HepG2 (cell line): Measurements from ENCODE around the gene PC. TPM values are rescaled to one million over a fixed set of nuclear protein-coding genes. Genes with fewer than 3 reads are reported as not detected.

Experiments used
- AKNA ChIP-seq: sonication (generic); formaldehyde crosslinking; IDR thresholded peaks from 2 replicates; pipeline ENCODE4 v1.4.0; 2020; ENCODE audit warnings: missing genetic modification reagents, borderline replicate concordance
- CEBPG ChIP-seq: IDR thresholded peaks from 2 replicates; pipeline ENCODE4 v1.6.1; 2016
- KAT2B ChIP-seq: fragments of 150-350 bp; IDR thresholded peaks from 2 replicates; pipeline ENCODE4 v1.6.1; 2014; ENCODE audit warnings: low read depth, low read length, borderline replicate concordance
- SAP130 ChIP-seq: IDR thresholded peaks from 2 replicates; pipeline ENCODE4 v1.6.1; 2016; ENCODE audit warnings: low read depth
- TSC22D2 ChIP-seq: sonication (generic); formaldehyde crosslinking; IDR thresholded peaks from 2 replicates; pipeline ENCODE4 v1.5.1; 2020; ENCODE audit warnings: missing genetic modification reagents, mild to moderate bottlenecking, borderline replicate concordance
- YEATS4 ChIP-seq: sonication (generic); formaldehyde crosslinking; IDR thresholded peaks from 2 replicates; pipeline ENCODE4 v1.4.0; 2020; ENCODE audit warnings: missing genetic modification reagents, borderline replicate concordance
- ZBTB39 ChIP-seq: sonication (generic); formaldehyde crosslinking; IDR thresholded peaks from 2 replicates; pipeline ENCODE4 v1.5.0; 2020; ENCODE audit warnings: missing genetic modification reagents
- ZFAT ChIP-seq: sonication (generic); formaldehyde crosslinking; conservative IDR thresholded peaks from 2 replicates; pipeline ENCODE4 v1.8.1; 2023; ENCODE audit warnings: missing genetic modification reagents, inconsistent platforms
- ZNF235 ChIP-seq: sonication (generic); formaldehyde crosslinking; IDR thresholded peaks from 2 replicates; pipeline ENCODE4 v1.8.1; 2023; ENCODE audit warnings: mild to moderate bottlenecking, missing genetic modification reagents, borderline replicate concordance
- ZNF3 ChIP-seq: IDR thresholded peaks from 2 replicates; pipeline ENCODE4 v1.7.0; 2017; ENCODE audit warnings: inconsistent platforms
- ZNF766 ChIP-seq: sonication (generic); formaldehyde crosslinking; IDR thresholded peaks from 2 replicates; pipeline ENCODE4 v1.5.0; 2020; ENCODE audit warnings: missing genetic modification reagents, borderline replicate concordance
- ZSCAN21 ChIP-seq: sonication (generic); formaldehyde crosslinking; IDR thresholded peaks from 2 replicates; pipeline ENCODE4 v1.8.0; 2022; ENCODE audit warnings: mild to moderate bottlenecking, missing genetic modification reagents, moderate library complexity, borderline replicate concordance
- polyA plus RNA-seq, 8 experiments: library from polyadenylated mRNA; depleted of rRNA in 3 of 8; stranded (reverse) in 7 of 8; unstranded in 1 of 8; fragments of >200 nt; fragmentation: Illumina TruSeq in 4 of 8; extraction: Trizol in 4 of 8; gene quantifications; 2 replicates each; pipeline versions ENCODE4 v1.2.1 to v1.2.3, GENCODE V29; 2011 to 2016; ENCODE audit warnings: low read depth in 4 of 8, missing spikeins in 1 of 8, mixed read lengths in 1 of 8; ENCODE audit not compliant: insufficient read depth in 1 of 8
- total RNA-seq, 5 experiments: library from RNA; depleted of rRNA; stranded (reverse); fragments of >200 nt; fragmentation: Illumina TruSeq; extraction: Trizol; gene quantifications; 2 replicates each; pipeline ENCODE4 v1.2.3, GENCODE V29; 2016; ENCODE audit warnings: low read depth in 1 of 5
- TF ChIP-seq, protein P1 (sequence below): sonication (generic); formaldehyde crosslinking; conservative IDR thresholded peaks from 2 replicates; pipeline ENCODE4 v1.8.0; 2022; ENCODE audit warnings: mild to moderate bottlenecking, moderate library complexity, missing genetic modification reagents
- TF ChIP-seq, protein P2 (sequence below): sonication (generic); formaldehyde crosslinking; conservative IDR thresholded peaks from 2 replicates; pipeline ENCODE4 v1.4.0; 2020; ENCODE audit warnings: mild to moderate bottlenecking, missing genetic modification reagents, moderate library complexity
- TF ChIP-seq, protein P3 (sequence below): sonication (generic); formaldehyde crosslinking; IDR thresholded peaks from 2 replicates; pipeline ENCODE4 v1.5.1; 2020; ENCODE audit warnings: mild to moderate bottlenecking, missing genetic modification reagents, borderline replicate concordance

PC gene
- total and polyA plus RNA-seq, 2 of the 13 experiments (the other 11 are each of a cell fraction or from before 2014, with no cell fraction given): 29.0 to 39.0 TPM

GRCh38 chr11:66906061-66906733, 52.0 kb downstream of the PC start (continued):
- TF ChIP-seq, protein P1, sequence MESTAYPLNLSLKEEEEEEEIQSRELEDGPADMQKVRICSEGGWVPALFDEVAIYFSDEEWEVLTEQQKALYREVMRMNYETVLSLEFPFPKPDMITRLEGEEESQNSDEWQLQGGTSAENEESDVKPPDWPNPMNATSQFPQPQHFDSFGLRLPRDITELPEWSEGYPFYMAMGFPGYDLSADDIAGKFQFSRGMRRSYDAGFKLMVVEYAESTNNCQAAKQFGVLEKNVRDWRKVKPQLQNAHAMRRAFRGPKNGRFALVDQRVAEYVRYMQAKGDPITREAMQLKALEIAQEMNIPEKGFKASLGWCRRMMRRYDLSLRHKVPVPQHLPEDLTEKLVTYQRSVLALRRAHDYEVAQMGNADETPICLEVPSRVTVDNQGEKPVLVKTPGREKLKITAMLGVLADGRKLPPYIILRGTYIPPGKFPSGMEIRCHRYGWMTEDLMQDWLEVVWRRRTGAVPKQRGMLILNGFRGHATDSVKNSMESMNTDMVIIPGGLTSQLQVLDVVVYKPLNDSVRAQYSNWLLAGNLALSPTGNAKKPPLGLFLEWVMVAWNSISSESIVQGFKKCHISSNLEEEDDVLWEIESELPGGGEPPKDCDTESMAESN (CRISPR knock-in tag): peak; percentile 63; the same call in 1 of the 2 replicates
- TF ChIP-seq AKNA (CRISPR knock-in tag): no peak
- TF ChIP-seq YEATS4: 0 out of 2 replicates have a peak, but pooled peaks have one; percentile 1
- no peak for TF ChIP-seq TSC22D2
- no peak for TF ChIP-seq CEBPG
- no peak for TF ChIP-seq ZNF766 (CRISPR knock-in tag)
- no peak for TF ChIP-seq KAT2B
- TF ChIP-seq, protein P2, sequence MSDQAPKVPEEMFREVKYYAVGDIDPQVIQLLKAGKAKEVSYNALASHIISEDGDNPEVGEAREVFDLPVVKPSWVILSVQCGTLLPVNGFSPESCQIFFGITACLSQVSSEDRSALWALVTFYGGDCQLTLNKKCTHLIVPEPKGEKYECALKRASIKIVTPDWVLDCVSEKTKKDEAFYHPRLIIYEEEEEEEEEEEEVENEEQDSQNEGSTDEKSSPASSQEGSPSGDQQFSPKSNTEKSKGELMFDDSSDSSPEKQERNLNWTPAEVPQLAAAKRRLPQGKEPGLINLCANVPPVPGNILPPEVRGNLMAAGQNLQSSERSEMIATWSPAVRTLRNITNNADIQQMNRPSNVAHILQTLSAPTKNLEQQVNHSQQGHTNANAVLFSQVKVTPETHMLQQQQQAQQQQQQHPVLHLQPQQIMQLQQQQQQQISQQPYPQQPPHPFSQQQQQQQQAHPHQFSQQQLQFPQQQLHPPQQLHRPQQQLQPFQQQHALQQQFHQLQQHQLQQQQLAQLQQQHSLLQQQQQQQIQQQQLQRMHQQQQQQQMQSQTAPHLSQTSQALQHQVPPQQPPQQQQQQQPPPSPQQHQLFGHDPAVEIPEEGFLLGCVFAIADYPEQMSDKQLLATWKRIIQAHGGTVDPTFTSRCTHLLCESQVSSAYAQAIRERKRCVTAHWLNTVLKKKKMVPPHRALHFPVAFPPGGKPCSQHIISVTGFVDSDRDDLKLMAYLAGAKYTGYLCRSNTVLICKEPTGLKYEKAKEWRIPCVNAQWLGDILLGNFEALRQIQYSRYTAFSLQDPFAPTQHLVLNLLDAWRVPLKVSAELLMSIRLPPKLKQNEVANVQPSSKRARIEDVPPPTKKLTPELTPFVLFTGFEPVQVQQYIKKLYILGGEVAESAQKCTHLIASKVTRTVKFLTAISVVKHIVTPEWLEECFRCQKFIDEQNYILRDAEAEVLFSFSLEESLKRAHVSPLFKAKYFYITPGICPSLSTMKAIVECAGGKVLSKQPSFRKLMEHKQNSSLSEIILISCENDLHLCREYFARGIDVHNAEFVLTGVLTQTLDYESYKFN (CRISPR knock-in tag): peak; percentile 59
- TF ChIP-seq ZNF235 (CRISPR knock-in tag): no peak
- TF ChIP-seq ZSCAN21 (CRISPR knock-in tag): peak; percentile 69
- TF ChIP-seq, protein P3, sequence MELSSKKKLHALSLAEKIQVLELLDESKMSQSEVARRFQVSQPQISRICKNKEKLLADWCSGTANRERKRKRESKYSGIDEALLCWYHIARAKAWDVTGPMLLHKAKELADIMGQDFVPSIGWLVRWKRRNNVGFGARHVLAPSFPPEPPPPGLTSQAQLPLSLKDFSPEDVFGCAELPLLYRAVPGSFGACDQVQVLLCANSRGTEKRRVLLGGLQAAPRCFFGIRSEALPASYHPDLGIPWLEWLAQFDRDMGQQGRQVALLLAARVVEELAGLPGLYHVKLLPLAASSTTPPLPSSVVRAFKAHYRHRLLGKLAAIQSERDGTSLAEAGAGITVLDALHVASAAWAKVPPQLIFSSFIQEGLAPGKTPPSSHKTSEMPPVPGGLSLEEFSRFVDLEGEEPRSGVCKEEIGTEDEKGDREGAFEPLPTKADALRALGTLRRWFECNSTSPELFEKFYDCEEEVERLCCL (CRISPR knock-in tag): no peak
- TF ChIP-seq ZBTB39 (CRISPR knock-in tag): no peak
- no peak for TF ChIP-seq ZFAT (CRISPR knock-in tag)
- peak; percentile 80 for TF ChIP-seq SAP130 (CRISPR knock-in tag)
- TF ChIP-seq ZNF3 (CRISPR knock-in tag): 0 out of 2 replicates have a peak, but pooled peaks have one; percentile 44
